DMS153 treated with DMSO at 0.1 percent for 48 hours (cell line): ENCODE measurements around the gene LRP6.
"Not testable (repeated sequence)": the region's sequence is repeated elsewhere in the genome, so short reads cannot be mapped to it uniquely, and the experiment has no call there.

Experiments used
- DNase-seq: peaks from one replicate; lab custom pipeline; 2025; ENCODE audit not compliant: unreplicated experiment; lab: John Stamatoyannopoulos, UW

Gene LRP6

GRCh38 chr12:12266873-12267741 is at the start of gene LRP6:
LRP6 (minus strand) TSS chr12:12267044; CDS start chr12:12266735, 309 bp downstream.
- DNase-seq, result peak; percentile 86

GRCh38 chr12:12315838-12316237 is 49.0 kb upstream of the LRP6 start:
- DNase-seq, result no peak

- DNase-seq, result not testable (repeated sequence)
Observed at GRCh38 chr12:12310695-12311094, 43.9 kb upstream of the LRP6 start.

- no peak for DNase-seq
Observed at GRCh38 chr12:12305568-12306300, 38.9 kb upstream of the LRP6 start.

- no peak for DNase-seq
Observed at GRCh38 chr12:12302976-12303375, 36.1 kb upstream of the LRP6 start.

GRCh38 chr12:12301122-12301521 is 34.3 kb upstream of the LRP6 start:
- DNase-seq, result no peak

GRCh38 chr12:12297201-12297830 is 30.5 kb upstream of the LRP6 start:
- DNase-seq, result no peak

GRCh38 chr12:12294215-12295005 is 27.6 kb upstream of the LRP6 start:
- DNase-seq, result no peak

GRCh38 chr12:12290206-12290605 is 23.4 kb upstream of the LRP6 start:
- no peak for DNase-seq

- DNase-seq, result no peak
Observed at GRCh38 chr12:12286441-12286840, 19.6 kb upstream of the LRP6 start.

GRCh38 chr12:12282761-12283425 is 16.0 kb upstream of the LRP6 start:
- DNase-seq, result no peak

GRCh38 chr12:12282202-12282601 is 15.4 kb upstream of the LRP6 start:
- no peak for DNase-seq

- DNase-seq, result no peak
Observed at GRCh38 chr12:12281134-12281533, 14.3 kb upstream of the LRP6 start.

- DNase-seq, result no peak
Observed at GRCh38 chr12:12278899-12279298, 12.1 kb upstream of the LRP6 start.

GRCh38 chr12:12275874-12276273 is 9.0 kb upstream of the LRP6 start:
- DNase-seq, result no peak

GRCh38 chr12:12273291-12273957 is 6.6 kb upstream of the LRP6 start:
- DNase-seq, result no peak

GRCh38 chr12:12272869-12273268 is 6.0 kb upstream of the LRP6 start:
- no peak for DNase-seq

- no peak for DNase-seq
Observed at GRCh38 chr12:12270226-12270625, 3.4 kb upstream of the LRP6 start.

GRCh38 chr12:12267742-12268200 is 927 bp upstream of the LRP6 start:
- DNase-seq, result peak; percentile 15

GRCh38 chr12:12266389-12266872 is 413 bp downstream of the LRP6 start:
- no peak for DNase-seq
